Right atrium auricular region (tissue), 2 donors: ENCODE data around the gene ANKRD33B. TPM values are rescaled to one million over a fixed set of nuclear protein-coding genes. Genes with fewer than 3 reads are reported as not detected.
A peak's percentile ranks its signal among the peaks of the same experiment; 100 is the strongest.
"Not testable (repeated sequence)": the region's sequence is repeated elsewhere in the genome, so short reads cannot be mapped to it uniquely, and the experiment has no call there.

Source experiments
- DNase-seq: peaks from one replicate; pipeline ENCODE4 v3.0.0-alpha.2; 2019; ENCODE audit warnings: low spot score
- H3K27ac ChIP-seq, 2 donors: fragments of 200-600 bp; sonication (generic); 1 replicate in 1 of 2; 2 replicates in 1 of 2; pipeline ENCODE4 v1.5.1; 2016 to 2019
- H3K27me3 ChIP-seq, 2 donors: fragments of 200-600 bp; sonication (generic); one replicate each; pipeline versions ENCODE4 v1.5.1 to v1.6.0; 2017 to 2019
- H3K36me3 ChIP-seq: fragments of 200-600 bp; sonication (generic); one replicate; pipeline ENCODE4 v1.5.1; 2016
- H3K4me1 ChIP-seq, 2 donors: fragments of 200-600 bp; sonication (generic); one replicate each; pipeline versions ENCODE4 v1.5.1 to v1.6.0; 2017 to 2019
- H3K4me3 ChIP-seq, 2 donors: fragments of 200-600 bp; sonication (generic); 1 replicate in 1 of 2; 2 replicates in 1 of 2; pipeline ENCODE4 v1.5.1; 2017 to 2019; ENCODE audit warnings: mild to moderate bottlenecking in 1 of 2, moderate library complexity in 1 of 2
- H3K9me3 ChIP-seq, 2 donors: fragments of 200-600 bp; sonication (generic); one replicate each; pipeline ENCODE4 v1.5.1; 2019
- CTCF ChIP-seq, 2 donors: fragments of 200-600 bp; sonication (generic); IDR thresholded peaks; one replicate each; pipeline ENCODE4 v1.5.1; 2019; ENCODE audit warnings: antibody characterized with exemption in 2 of 2
- total RNA-seq, 2 donors: library from RNA; depleted of rRNA; stranded (reverse); fragments of >200 nt; gene quantifications; one replicate each; pipeline ENCODE4 v1.1.0, GENCODE V29; 2016

The ANKRD33B gene
- total RNA-seq = 1 to 10 TPM; 1.2 to 4.7 TPM

GRCh38 chr5:10563945-10564837 is at the start of gene ANKRD33B:
Gene ANKRD33B, plus strand, starts transcription at chr5:10564070. Its CDS starts 398 bp downstream, at chr5:10564468.
- no peak for TF ChIP-seq CTCF (IDR thresholded peaks at IDR 0.05)

GRCh38 chr5:10514572-10514971 is 49.3 kb upstream of the ANKRD33B start:
- H3K27me3 ChIP-seq, DNase-seq, H3K9me3 ChIP-seq, H3K4me1 ChIP-seq, H3K27ac ChIP-seq, H3K36me3 ChIP-seq, H3K4me3 ChIP-seq: not testable (repeated sequence)

More at GRCh38 chr5:10563945-10564837, at the start of gene ANKRD33B:
- H3K36me3 ChIP-seq = no peaks in the 10 kb centered on the region
- H3K4me3 ChIP-seq = peak within 1 kb of the TSS; percentile 56 to 71
- H3K27ac ChIP-seq = peak within 1 kb of the TSS; percentile 55 to 77
- no peak for DNase-seq
- peaks cover 0 to 31% of the 10 kb centered on the region in 2 donors for H3K4me1 ChIP-seq
- H3K9me3 ChIP-seq = no peaks in the 10 kb centered on the region
- H3K27me3 ChIP-seq = no peaks in the 10 kb centered on the region

GRCh38 chr5:10515492-10515891 is 48.4 kb upstream of the ANKRD33B start:
- Histone ChIP-seq H3K4me1 (no peaks in the 10 kb centered on the region), H3K9me3 (no peaks in the 10 kb centered on the region), H3K27ac (no peak overlapping the region), H3K36me3 (no peaks in the 10 kb centered on the region), H3K4me3 (no peak overlapping the region), H3K27me3 (no peaks in the 10 kb centered on the region)
- no peak for TF ChIP-seq CTCF (IDR thresholded peaks at IDR 0.05)
- DNase-seq = no peak

GRCh38 chr5:10518347-10518746 is 45.5 kb upstream of the ANKRD33B start:
- no peak overlapping the region for H3K4me3 ChIP-seq
- H3K36me3 ChIP-seq = no peaks in the 10 kb centered on the region
- no peak for DNase-seq
- TF ChIP-seq CTCF (IDR thresholded peaks at IDR 0.05) = no peak
- no peaks in the 10 kb centered on the region for H3K9me3 ChIP-seq
- no peaks in the 10 kb centered on the region for H3K4me1 ChIP-seq
- no peaks in the 10 kb centered on the region for H3K27me3 ChIP-seq
- no peak overlapping the region for H3K27ac ChIP-seq

- Histone ChIP-seq H3K36me3 (no peaks in the 10 kb centered on the region), H3K4me3 (no peak overlapping the region), H3K27me3 (no peaks in the 10 kb centered on the region), H3K4me1 (no peaks in the 10 kb centered on the region), H3K27ac (no peak overlapping the region), H3K9me3 (no peaks in the 10 kb centered on the region)
- no peak for TF ChIP-seq CTCF (IDR thresholded peaks at IDR 0.05)
- DNase-seq = no peak
These were observed 44.1 kb upstream of the ANKRD33B start for GRCh38 chr5:10519729-10520128.

GRCh38 chr5:10520706-10521105 is 43.2 kb upstream of the ANKRD33B start:
- H3K27me3 ChIP-seq = no peaks in the 10 kb centered on the region
- no peak overlapping the region for H3K27ac ChIP-seq
- DNase-seq = no peak
- no peaks in the 10 kb centered on the region for H3K9me3 ChIP-seq
- TF ChIP-seq CTCF (IDR thresholded peaks at IDR 0.05) = no peak
- H3K4me1 ChIP-seq = no peaks in the 10 kb centered on the region
- no peak overlapping the region for H3K4me3 ChIP-seq
- no peaks in the 10 kb centered on the region for H3K36me3 ChIP-seq
